ENCODE results near the gene MYPN.

The MYPN gene

GRCh38 chr10:68253346-68253745 is 144.1 kb downstream of the MYPN start:
- TF ChIP-seq POLR2A (IDR thresholded peaks at IDR 0.05; ENCODE audit: extremely low read depth, insufficient read length) (no peak), CTCF (IDR thresholded peaks at IDR 0.05; ENCODE audit: low read depth, low read length) (no peak), MYC (IDR thresholded peaks at IDR 0.05; ENCODE audit: low read depth, low read length) (no peak), MAX (IDR thresholded peaks at IDR 0.05; ENCODE audit: low read depth, low read length) (no peak)
- no peak for DNase-seq (ENCODE audit: low read depth)
- H3K4me3 ChIP-seq (ENCODE audit: low read depth, low read length), result no peak overlapping the region

GRCh38 chr10:68261132-68261856 is 152.0 kb downstream of the MYPN start:
- no peak for DNase-seq (ENCODE audit: low read depth)
- no peak for TF ChIP-seq POLR2A (IDR thresholded peaks at IDR 0.05; ENCODE audit: extremely low read depth, insufficient read length)
- no peak for TF ChIP-seq MAX (IDR thresholded peaks at IDR 0.05; ENCODE audit: low read depth, low read length)
- TF ChIP-seq CTCF (IDR thresholded peaks at IDR 0.05; ENCODE audit: low read depth, low read length), result no peak
- no peak for TF ChIP-seq MYC (IDR thresholded peaks at IDR 0.05; ENCODE audit: low read depth, low read length)
- H3K4me3 ChIP-seq (ENCODE audit: low read depth, low read length), result no peak overlapping the region
